HL-60 (cell line): Measurements from ENCODE around the gene WNT7A.

Experiments used
- CTCF ChIP-seq: IDR thresholded peaks from one replicate; pipeline ENCODE4 v1.5.1; 2011; ENCODE audit warnings: low read length, control low read depth, inconsistent platforms; ENCODE audit not compliant: insufficient read depth
- GABPA ChIP-seq: IDR thresholded peaks from 2 replicates; pipeline ENCODE4 v1.6.1; 2012; ENCODE audit warnings: low read depth
- POLR2AphosphoS5 ChIP-seq: IDR thresholded peaks from 2 replicates; pipeline ENCODE4 v1.6.1; 2012; ENCODE audit warnings: low read depth
- SPI1 ChIP-seq: IDR thresholded peaks from 2 replicates; pipeline ENCODE4 v1.6.1; 2012; ENCODE audit warnings: low read depth, mild to moderate bottlenecking, borderline replicate concordance
- TF ChIP-seq, protein P1 (sequence below): IDR thresholded peaks from 2 replicates; pipeline ENCODE4 v1.6.1; 2012; ENCODE audit warnings: low read depth; ENCODE audit not compliant: insufficient replicate concordance

- TF ChIP-seq CTCF (no peak), GABPA (no peak), POLR2AphosphoS5 (no peak), SPI1 (no peak)
- TF ChIP-seq, protein P1, sequence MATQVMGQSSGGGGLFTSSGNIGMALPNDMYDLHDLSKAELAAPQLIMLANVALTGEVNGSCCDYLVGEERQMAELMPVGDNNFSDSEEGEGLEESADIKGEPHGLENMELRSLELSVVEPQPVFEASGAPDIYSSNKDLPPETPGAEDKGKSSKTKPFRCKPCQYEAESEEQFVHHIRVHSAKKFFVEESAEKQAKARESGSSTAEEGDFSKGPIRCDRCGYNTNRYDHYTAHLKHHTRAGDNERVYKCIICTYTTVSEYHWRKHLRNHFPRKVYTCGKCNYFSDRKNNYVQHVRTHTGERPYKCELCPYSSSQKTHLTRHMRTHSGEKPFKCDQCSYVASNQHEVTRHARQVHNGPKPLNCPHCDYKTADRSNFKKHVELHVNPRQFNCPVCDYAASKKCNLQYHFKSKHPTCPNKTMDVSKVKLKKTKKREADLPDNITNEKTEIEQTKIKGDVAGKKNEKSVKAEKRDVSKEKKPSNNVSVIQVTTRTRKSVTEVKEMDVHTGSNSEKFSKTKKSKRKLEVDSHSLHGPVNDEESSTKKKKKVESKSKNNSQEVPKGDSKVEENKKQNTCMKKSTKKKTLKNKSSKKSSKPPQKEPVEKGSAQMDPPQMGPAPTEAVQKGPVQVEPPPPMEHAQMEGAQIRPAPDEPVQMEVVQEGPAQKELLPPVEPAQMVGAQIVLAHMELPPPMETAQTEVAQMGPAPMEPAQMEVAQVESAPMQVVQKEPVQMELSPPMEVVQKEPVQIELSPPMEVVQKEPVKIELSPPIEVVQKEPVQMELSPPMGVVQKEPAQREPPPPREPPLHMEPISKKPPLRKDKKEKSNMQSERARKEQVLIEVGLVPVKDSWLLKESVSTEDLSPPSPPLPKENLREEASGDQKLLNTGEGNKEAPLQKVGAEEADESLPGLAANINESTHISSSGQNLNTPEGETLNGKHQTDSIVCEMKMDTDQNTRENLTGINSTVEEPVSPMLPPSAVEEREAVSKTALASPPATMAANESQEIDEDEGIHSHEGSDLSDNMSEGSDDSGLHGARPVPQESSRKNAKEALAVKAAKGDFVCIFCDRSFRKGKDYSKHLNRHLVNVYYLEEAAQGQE = no peak
Observed at GRCh38 chr3:13841141-13841540, 38.7 kb downstream of the WNT7A start.
